ENCODE measurements around the gene UMODL1. TPM values are rescaled to one million over a fixed set of nuclear protein-coding genes. Genes with fewer than 3 reads are reported as not detected.

UMODL1 gene
- total RNA-seq, 1 donor from 2014 or later: not detected

- no peak for TF ChIP-seq CTCF (IDR thresholded peaks at IDR 0.05; ENCODE audit: insufficient read depth, low read length, poor library complexity, severe bottlenecking)
- no peak for DNase-seq (ENCODE audit: low read depth)
- Histone ChIP-seq H3K4me3 (ENCODE audit: low read depth, low read length) (no peak overlapping the region), H3K27me3 (ENCODE audit: control insufficient read depth, insufficient read depth, low read length) (peaks cover 3% of the 10 kb centered on the region), H3K36me3 (ENCODE audit: control insufficient read depth, insufficient read depth, low read length) (no peaks in the 10 kb centered on the region)
Measured at GRCh38 chr21:42159560-42160110, 88.5 kb downstream of the UMODL1 start.

DNA sequence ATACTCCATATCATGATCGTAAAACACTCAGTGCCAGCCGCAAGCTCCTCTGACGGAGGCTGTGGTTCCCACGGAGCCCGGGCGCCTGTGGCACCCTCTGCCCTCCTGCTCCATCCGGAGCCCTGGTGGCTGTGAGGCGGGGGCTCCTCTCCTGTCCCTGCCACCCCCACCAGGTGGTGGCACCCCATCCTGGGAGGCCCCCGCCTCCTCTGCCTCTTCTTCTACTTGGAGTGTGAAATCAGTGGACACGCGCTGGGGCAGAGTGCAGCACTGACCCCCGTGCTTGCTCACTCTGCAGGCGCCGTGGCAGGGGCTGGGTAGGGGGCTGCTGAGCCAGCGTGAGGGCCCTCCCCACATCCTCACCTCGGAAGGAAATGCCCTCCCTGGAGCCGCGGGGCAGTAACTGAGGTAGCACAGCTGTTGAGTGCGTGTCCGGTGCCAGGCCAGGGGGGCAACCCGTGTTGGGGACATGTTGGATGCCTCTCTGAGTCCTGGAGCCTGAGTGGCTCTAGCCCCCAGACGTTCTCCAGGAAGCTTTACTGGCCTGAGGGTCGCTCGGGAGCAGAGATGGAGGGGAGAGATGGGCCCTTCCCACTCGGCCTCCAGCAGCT, 89.1 kb downstream of the UMODL1 start:
- no peak for DNase-seq (ENCODE audit: low read depth)
- Histone ChIP-seq H3K4me3 (ENCODE audit: low read depth, low read length) (no peak overlapping the region), H3K36me3 (ENCODE audit: control insufficient read depth, insufficient read depth, low read length) (no peaks in the 10 kb centered on the region), H3K27me3 (ENCODE audit: control insufficient read depth, insufficient read depth, low read length) (no peaks in the 10 kb centered on the region)
- no peak for TF ChIP-seq CTCF (IDR thresholded peaks at IDR 0.05; ENCODE audit: insufficient read depth, low read length, poor library complexity, severe bottlenecking)

DNA sequence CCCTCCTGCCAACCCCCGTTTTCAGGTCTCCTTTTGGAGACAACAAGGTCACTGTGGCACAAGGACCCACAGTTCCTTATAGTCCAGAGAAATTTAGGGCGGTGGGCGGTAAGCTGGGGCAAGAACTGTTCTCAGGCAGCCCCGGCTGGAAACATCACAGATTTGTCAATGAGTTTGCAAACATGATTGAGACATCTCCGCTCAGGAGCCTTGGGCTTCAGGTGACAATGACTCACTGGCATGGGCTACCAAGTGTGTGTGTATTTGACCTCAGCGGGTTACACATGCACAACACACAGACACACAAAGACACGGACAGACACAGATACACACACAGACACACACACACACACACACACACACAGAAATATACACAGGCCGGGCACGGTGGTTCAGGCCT, 89.6 kb downstream of the UMODL1 start:
- DNase-seq (ENCODE audit: low read depth): no peak
- Histone ChIP-seq H3K36me3 (ENCODE audit: control insufficient read depth, insufficient read depth, low read length) (no peaks in the 10 kb centered on the region), H3K27me3 (ENCODE audit: control insufficient read depth, insufficient read depth, low read length) (no peaks in the 10 kb centered on the region), H3K4me3 (ENCODE audit: low read depth, low read length) (no peak overlapping the region)
- no peak for TF ChIP-seq CTCF (IDR thresholded peaks at IDR 0.05; ENCODE audit: insufficient read depth, low read length, poor library complexity, severe bottlenecking)

- no peaks in the 10 kb centered on the region for H3K36me3 ChIP-seq (ENCODE audit: control insufficient read depth, insufficient read depth, low read length)
- DNase-seq (ENCODE audit: low read depth): no peak
- no peak for TF ChIP-seq CTCF (IDR thresholded peaks at IDR 0.05; ENCODE audit: insufficient read depth, low read length, poor library complexity, severe bottlenecking)
- H3K4me3 ChIP-seq (ENCODE audit: low read depth, low read length): no peak overlapping the region
- no peaks in the 10 kb centered on the region for H3K27me3 ChIP-seq (ENCODE audit: control insufficient read depth, insufficient read depth, low read length)
Measured at GRCh38 chr21:42161401-42161955, 90.4 kb downstream of the UMODL1 start.

DNA sequence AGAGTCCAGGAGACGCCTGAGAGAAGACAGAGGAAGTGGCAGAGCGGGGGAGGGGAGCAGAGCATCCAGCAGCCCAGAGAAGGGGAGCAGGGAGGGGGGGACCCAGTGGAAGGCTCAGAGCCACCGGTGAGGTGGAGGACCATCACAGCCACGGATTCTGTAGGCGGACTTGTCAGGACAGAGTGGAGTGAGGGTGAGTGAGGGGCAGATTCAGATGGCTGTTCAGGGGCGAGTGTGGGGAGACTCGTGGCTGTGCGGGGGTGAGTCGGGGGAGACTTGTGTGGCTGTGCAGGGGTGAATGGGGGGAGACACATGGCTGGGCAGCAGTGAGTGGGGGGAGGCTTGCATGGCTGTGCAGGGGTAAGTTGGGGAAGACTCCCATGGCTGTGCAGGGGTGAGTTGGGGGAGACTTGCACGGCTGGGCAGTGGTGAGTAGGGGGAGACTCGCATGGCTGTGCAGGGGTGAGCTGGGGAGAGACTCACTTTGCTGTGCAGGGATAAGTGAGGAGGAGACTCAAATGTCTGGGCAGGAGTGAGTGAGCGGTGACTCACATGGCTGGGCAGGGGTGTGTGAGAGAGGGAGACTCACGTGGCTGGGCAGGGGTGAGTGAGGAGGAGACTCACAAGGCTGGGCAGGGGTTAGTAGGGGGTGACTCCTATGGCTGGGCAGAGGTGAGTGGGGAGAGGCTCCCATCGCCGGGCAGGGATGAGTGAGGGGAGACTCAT, 91.0 kb downstream of the UMODL1 start:
- Histone ChIP-seq H3K36me3 (ENCODE audit: control insufficient read depth, insufficient read depth, low read length) (no peaks in the 10 kb centered on the region), H3K27me3 (ENCODE audit: control insufficient read depth, insufficient read depth, low read length) (no peaks in the 10 kb centered on the region), H3K4me3 (ENCODE audit: low read depth, low read length) (no peak overlapping the region)
- no peak for TF ChIP-seq CTCF (IDR thresholded peaks at IDR 0.05; ENCODE audit: insufficient read depth, low read length, poor library complexity, severe bottlenecking)
- DNase-seq (ENCODE audit: low read depth): no peak
